K562 (cell line): ENCODE data around the gene RNH1.

ENCODE experiments used
- CBX8 ChIP-seq: fragments of 200-600 bp; sonication (generic); IDR thresholded peaks from 2 replicates; pipeline ENCODE4 v1.6.1; 2012; ENCODE audit warnings: borderline replicate concordance, mixed run types, low read depth, mild to moderate bottlenecking, moderate library complexity, mixed read lengths, low read length, control low read depth, inconsistent platforms; ENCODE audit not compliant: poor library complexity, severe bottlenecking; ENCODE audit errors: extremely low read depth
- CC2D1A ChIP-seq: fragments of 450-650 bp; IDR thresholded peaks from 2 replicates; pipeline ENCODE4 v1.6.1; 2017; ENCODE audit warnings: mild to moderate bottlenecking
- E2F6 ChIP-seq, 2 experiments: IDR thresholded peaks; 2 replicates each; pipeline ENCODE4 v1.6.1; 2011; ENCODE audit warnings: borderline replicate concordance in 1 of 2, control low read depth in 1 of 2, low read depth in 1 of 2, low read length in 1 of 2, mild to moderate bottlenecking in 1 of 2, mixed read lengths in 1 of 2, moderate library complexity in 1 of 2; ENCODE audit not compliant: insufficient read depth in 1 of 2, insufficient read length in 1 of 2, poor library complexity in 1 of 2, severe bottlenecking in 1 of 2; ENCODE audit errors: extremely low read depth in 1 of 2
- NFE2L1 ChIP-seq: fragments of 450-650 bp; IDR thresholded peaks from 2 replicates; pipeline ENCODE4 v1.6.1; 2016; ENCODE audit warnings: missing genetic modification characterization, low read depth, mild to moderate bottlenecking, missing compliant biosample characterization, moderate library complexity, borderline replicate concordance
- RCOR1 ChIP-seq, 2 experiments: IDR thresholded peaks; 2 replicates each; pipeline ENCODE4 v1.6.1; 2012; ENCODE audit warnings: low read depth in 2 of 2, low read length in 2 of 2, borderline replicate concordance in 1 of 2, improper control_type of control experiment in 1 of 2
- SMARCE1 ChIP-seq: fragments of 450-650 bp; IDR thresholded peaks from 2 replicates; pipeline ENCODE4 v1.7.1; 2016; ENCODE audit warnings: mild to moderate bottlenecking
- ZBTB40 ChIP-seq, 2 experiments: fragments of 450-650 bp in 1 of 2; sonication (generic) in 1 of 2; formaldehyde crosslinking in 1 of 2; IDR thresholded peaks; 2 replicates each; pipeline versions ENCODE4 v1.7.1 to v1.9.0; 2016 to 2022; ENCODE audit warnings: inconsistent platforms in 1 of 2, mild to moderate bottlenecking in 1 of 2, missing genetic modification reagents in 1 of 2
- ZFP36 ChIP-seq: fragments of 150-350 bp; IDR thresholded peaks from 2 replicates; pipeline ENCODE4 v1.6.1; 2018; ENCODE audit warnings: low read length, low read depth; ENCODE audit not compliant: partially characterized antibody
- ZNF282 ChIP-seq: sonication (generic); formaldehyde crosslinking; IDR thresholded peaks from 2 replicates; pipeline ENCODE4 v1.8.1; 2023; ENCODE audit warnings: missing genetic modification reagents

- TF ChIP-seq RCOR1 (IDR thresholded peaks at IDR 0.05; ENCODE audit: borderline replicate concordance in 1 of 2, low read depth in 2 of 2, low read length in 2 of 2) (no peak), CBX8 (no peak), ZNF282 (CRISPR knock-in tag) (no peak), NFE2L1 (no peak), E2F6 (IDR thresholded peaks at IDR 0.05; ENCODE audit: borderline replicate concordance in 1 of 2, extremely low read depth in 1 of 2, insufficient read depth in 1 of 2, insufficient read length in 1 of 2, low read depth in 1 of 2, low read length in 1 of 2, poor library complexity in 1 of 2, severe bottlenecking in 1 of 2) (no peak), CC2D1A (no peak), ZFP36 (no peak), SMARCE1 (no peak), ZBTB40 (IDR thresholded peaks at IDR 0.05) (no peak), ZBTB40 (CRISPR knock-in tag; IDR thresholded peaks at IDR 0.05) (no peak)
These were observed 22.4 kb downstream of the RNH1 start for GRCh38 chr11:484616-485015.
